Stimulated activated CD4-positive, alpha-beta T cell treated with anti-CD3 and anti-CD28 coated beads, TNF-alpha, amount 100 ng/mL, for 24 hours (primary cell): ENCODE results near the gene KRT6C.
"Not testable (repeated sequence)": the region's sequence is repeated elsewhere in the genome, so short reads cannot be mapped to it uniquely, and the experiment has no call there.

Source experiments
- DNase-seq, 3 experiments: peaks; one replicate each; pipeline ENCODE4 v3.0.0-alpha.2; 2020; ENCODE audit warnings: low read depth in 3 of 3

Gene KRT6C

DNA sequence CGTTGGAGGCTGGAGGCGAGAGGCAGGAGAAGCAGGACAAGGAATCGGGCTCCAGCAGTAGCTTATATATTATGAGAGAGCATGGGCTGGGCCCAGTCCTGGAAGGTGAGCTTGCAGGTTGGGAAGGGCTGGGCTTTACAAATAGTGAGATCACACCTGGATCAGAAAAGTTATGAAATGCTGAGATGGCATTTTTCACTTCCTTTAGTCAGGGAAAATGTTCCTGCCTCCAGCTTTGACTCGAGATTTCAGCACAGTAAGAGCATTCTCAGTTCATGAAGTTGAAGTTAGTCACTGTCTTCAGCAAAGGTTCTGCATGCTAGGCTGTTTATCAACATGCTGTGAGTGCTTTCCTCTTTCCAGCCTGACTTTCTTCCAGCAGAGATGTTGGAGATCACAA is at the start of gene KRT6C:
Gene KRT6C, minus strand, starts transcription at position 38 of the 400 bp plus-strand sequence. CDS start 68 bp downstream, outside the sequence.
- DNase-seq, result no peak

DNA sequence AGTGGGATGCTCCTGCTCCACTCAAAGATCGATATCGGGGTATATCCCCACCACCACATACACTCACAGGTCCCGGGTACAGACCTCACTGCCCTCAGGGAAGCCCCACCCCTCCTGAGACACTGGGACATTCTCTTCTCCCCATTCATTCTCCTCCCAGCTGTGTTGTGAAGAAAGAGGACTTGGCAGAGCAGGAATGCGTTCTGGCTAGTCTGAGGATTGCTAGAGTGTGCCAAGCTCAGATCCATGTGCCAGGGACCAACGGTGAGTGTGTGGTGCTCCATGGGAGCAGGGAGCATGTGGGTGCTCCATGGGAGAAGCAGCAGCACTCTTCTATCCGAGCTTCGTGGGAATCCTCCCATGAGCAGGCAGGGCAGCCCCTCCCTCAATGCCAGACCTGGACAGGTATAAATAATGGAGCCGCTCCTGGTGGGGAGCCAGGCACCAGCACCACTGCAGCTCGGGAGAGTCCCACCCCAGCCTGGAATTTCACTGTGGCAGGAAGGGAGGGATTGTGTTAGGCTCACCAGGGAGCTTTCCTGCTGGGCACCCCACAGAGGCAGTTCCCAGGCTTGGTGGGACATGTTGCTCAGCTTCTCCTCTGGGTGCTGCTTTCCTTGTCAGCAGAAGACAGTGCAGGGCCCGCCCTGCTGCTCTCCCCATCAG is 48.9 kb upstream of the KRT6C start:
- DNase-seq, result no peak

GRCh38 chr12:52521568-52522266 is 48.1 kb upstream of the KRT6C start:
- DNase-seq, result no peak

DNA sequence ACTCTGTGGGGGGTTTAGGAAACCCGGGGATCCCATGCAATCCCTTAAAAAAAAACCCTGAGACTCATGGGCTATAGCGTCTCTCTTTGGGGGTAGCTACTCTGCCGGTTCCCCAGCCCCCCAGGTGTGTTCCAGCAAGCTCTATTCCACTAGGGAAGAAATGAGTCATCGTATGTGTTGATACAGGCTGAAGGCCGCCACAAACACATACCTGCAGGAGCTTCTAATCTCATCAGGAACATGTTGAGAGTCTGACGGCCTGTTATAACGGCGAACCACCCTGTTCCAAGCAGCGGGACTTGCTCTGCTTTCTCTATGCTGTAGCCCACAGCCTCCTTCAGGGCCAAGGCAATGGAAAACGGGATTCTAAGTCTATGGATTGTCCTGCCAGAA is 47.6 kb upstream of the KRT6C start:
- no peak for DNase-seq

DNA sequence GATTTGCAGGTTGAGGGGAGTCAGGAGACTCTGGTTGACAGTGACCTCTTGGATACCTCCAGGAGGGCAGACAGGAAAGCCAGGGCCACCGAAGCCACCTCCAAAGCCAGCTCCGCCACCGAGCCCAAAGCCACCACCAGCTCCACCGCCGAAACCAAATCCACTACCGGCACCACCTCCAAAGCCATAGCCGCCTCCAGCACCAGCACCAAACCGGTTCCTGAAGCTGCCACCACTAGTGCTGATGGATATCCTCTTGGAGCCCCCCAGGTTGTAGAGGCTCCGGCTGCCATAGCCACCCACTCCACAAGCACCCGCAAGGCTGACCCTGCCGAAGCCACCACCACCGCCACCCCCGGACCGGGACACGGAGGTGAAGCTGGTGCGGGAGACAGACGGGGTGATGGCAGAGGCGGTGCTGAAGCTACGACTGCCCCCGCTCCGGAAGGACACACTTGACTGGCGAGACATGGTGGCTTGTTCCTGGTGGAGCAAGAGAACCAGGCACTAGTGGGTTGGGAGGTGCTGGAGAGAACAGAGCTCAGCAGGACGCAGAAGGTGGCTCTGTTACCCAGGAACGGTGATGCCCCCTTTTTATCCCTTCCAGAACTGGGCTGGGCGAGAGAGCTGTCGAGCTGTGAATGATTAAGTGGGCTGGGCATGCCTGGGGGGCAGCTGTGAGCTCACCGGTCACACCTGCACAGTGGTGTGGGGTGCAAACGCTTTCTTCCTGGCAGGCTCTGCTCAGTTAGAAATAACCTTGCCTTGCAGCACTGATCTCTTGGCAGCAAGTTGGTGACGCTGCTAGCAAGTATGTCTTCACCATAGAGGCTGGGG is 46.4 kb upstream of the KRT6C start, which contains the start of gene KRT5:
Gene KRT5, minus strand, starts transcription at position 569 of the 837 bp plus-strand sequence. Its CDS starts 98 bp downstream, at position 471.
- DNase-seq, result no peak

- no peak for DNase-seq
Observed at GRCh38 chr12:52519387-52519703, 45.7 kb upstream of the KRT6C start.

DNA sequence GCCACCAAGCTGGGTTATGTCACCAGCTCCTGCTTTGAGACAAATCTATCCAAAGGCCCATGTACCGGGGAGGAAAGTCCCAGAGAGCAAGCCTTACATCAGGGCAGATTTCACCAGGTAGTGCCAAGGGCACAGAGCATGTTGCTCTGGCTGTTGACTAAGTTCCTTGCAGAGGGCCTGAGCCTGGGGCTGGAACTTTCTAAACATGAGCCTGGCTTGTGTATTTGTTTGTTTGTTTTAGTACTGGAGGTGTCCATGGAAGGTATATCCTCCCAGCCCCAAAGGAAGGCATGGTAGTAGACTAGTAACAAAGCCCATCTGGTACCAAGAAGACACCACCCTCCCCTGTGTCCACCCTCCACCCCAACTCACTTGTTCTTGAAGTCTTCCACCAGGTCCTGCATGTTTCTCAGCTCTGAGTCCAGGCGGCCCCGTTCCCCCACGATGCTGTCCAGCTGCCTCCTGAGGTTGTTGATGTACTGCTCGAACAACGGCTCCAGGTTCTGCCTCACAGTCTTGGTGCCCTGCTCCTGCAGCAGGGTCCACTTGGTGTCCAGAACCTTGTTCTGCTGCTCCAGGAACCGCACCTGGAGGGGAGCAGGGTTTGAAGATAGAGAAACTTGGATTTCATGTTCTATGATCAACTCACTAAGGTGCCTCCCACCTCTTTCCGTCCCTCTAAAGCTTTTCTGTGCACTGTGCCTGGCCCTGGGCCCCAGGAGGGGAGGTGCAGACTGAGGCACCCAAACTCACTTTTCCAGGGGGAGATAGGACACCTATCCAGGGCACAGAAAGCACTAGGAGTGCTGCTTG is 45.2 kb upstream of the KRT6C start:
- DNase-seq, result no peak

DNA sequence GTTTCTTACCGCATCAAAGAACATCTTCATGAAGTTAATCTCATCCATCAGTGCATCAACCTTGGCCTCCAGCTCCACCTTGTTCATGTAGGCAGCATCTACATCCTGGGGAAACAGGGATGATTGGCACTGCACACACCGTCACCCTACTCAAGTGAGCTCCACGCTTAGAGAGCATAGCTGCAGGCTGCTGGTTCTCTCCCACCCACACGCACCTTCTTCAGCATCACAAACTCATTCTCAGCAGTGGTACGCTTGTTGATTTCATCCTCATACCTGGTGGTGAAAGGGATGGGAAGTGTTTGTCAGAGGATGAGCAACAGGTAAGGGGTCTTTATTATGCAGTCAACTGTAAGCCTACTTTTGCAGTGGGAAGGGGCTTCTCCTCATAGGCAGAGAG is 44.3 kb upstream of the KRT6C start:
- DNase-seq, result no peak

- no peak for DNase-seq
Observed at GRCh38 chr12:52517005-52517835, 43.6 kb upstream of the KRT6C start.

- no peak for DNase-seq
Observed at GRCh38 chr12:52515927-52516831, 42.6 kb upstream of the KRT6C start.

GRCh38 chr12:52515319-52515646 is 41.7 kb upstream of the KRT6C start:
- no peak for DNase-seq

- no peak for DNase-seq
Observed at GRCh38 chr12:52514471-52515318, 41.1 kb upstream of the KRT6C start.

- no peak for DNase-seq
Observed at GRCh38 chr12:52513736-52514135, 40.1 kb upstream of the KRT6C start.

- no peak for DNase-seq
Observed at GRCh38 chr12:52508211-52508610, 34.6 kb upstream of the KRT6C start.

- no peak for DNase-seq
Observed at GRCh38 chr12:52506858-52507715, 33.5 kb upstream of the KRT6C start.

DNA sequence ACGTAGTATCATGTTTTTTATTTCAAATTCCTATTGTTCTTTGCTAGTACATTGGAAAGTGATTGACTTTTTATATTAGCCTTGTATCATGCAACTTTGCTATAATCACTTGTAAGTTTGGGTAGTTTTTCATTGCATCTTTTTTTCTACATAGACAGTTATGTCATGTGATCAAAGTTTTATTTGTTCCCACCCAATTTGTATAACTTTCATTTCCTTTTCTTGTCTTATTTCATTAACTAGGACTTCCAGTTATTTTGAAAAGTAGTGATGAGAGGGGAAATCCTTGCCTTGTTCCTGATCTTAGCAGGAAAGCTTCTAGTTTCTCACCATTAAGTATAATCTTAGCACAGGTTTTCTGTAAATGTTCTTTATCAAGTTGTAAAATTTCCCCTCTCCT is 29.3 kb upstream of the KRT6C start:
- no peak for DNase-seq

DNA sequence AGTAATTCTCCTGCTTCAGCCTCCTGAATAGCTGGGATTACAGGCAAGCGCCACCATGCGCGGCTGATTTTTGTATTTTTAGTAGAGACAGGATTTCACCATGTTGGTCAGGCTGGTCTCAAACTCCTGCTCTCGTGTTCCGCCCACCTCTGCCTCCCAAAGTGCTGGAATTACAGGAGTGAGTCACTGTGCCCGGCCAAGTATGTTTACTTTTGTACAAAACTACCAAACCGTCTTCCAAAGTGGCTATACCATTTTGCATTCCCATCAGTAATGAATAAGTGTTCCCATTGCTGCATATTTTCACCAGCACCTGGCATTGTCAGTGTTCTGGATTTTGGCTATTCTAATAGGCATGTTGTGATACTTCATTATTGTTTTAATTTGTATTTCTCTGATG is 27.9 kb upstream of the KRT6C start:
- no peak for DNase-seq

DNA sequence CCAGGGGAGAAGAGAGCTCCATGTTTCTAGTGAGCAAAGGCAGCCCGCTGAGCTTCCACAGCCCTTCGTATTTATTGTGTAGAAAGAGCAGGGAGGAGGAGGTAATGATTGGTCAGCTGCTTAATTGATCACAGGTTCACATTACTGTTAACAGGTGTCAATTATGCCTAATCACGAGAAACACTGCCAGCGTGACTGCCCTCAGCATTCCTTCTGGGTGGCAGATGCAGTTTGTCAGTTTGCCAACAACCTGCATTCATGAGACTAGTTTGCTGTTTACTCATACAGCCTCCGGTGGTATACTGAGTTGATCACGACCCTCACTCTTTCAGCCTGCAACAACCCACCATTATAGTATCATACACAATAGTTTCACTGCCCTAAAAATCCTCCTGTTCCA is 27.0 kb upstream of the KRT6C start:
- not testable (repeated sequence) for DNase-seq
